Fibroblast of lung (primary cell): ENCODE data around the gene IL19. TPM values are rescaled to one million over a fixed set of nuclear protein-coding genes. Genes with fewer than 3 reads are reported as not detected.

Experiments used
- DNase-seq, 2 donors: peaks; one replicate each; pipeline versions ENCODE4 v3.0.0 to v3.0.0-alpha.2; 2010; ENCODE audit warnings: low read depth in 2 of 2
- H2AFZ ChIP-seq: 2 replicates; pipeline ENCODE4 v1.5.1; 2012; ENCODE audit warnings: low read length, control low read depth, inconsistent platforms
- H3K27ac ChIP-seq: 2 replicates; pipeline ENCODE4 v1.5.1; 2011; ENCODE audit warnings: low read length, control low read depth; ENCODE audit not compliant: insufficient read depth
- H3K27me3 ChIP-seq: 2 replicates; pipeline ENCODE4 v1.5.1; 2011; ENCODE audit warnings: mild to moderate bottlenecking, low read length; ENCODE audit not compliant: control insufficient read depth, insufficient read depth
- H3K36me3 ChIP-seq: 2 replicates; pipeline ENCODE4 v1.5.1; 2011; ENCODE audit warnings: low read length; ENCODE audit not compliant: control insufficient read depth, insufficient read depth
- H3K4me1 ChIP-seq: 2 replicates; pipeline ENCODE4 v1.5.1; 2011; ENCODE audit warnings: low read length; ENCODE audit not compliant: control insufficient read depth, insufficient read depth; ENCODE audit errors: extremely low read depth
- H3K4me2 ChIP-seq: 2 replicates; pipeline ENCODE4 v1.5.1; 2011; ENCODE audit warnings: low read length, control low read depth; ENCODE audit not compliant: insufficient read depth; ENCODE audit errors: extremely low read depth
- H3K4me3 ChIP-seq, 4 experiments: fragments of 200-600 bp in 1 of 4; sonication (generic) in 1 of 4; replicated peaks in 1 of 4; 2 replicates each; pipeline ENCODE4 v1.5.1; 2011 to 2016; ENCODE audit warnings: low read length in 4 of 4, low read depth in 3 of 4, mild to moderate bottlenecking in 3 of 4, control low read depth in 2 of 4, inconsistent platforms in 1 of 4, mixed read lengths in 1 of 4; ENCODE audit not compliant: insufficient read depth in 1 of 4; ENCODE audit errors: control extremely low read depth in 1 of 4
- H3K79me2 ChIP-seq: 2 replicates; pipeline ENCODE4 v1.5.1; 2012; ENCODE audit warnings: mild to moderate bottlenecking, low read length, inconsistent platforms; ENCODE audit not compliant: control insufficient read depth, insufficient read depth
- H3K9ac ChIP-seq: 2 replicates; pipeline ENCODE4 v1.5.1; 2011; ENCODE audit warnings: mild to moderate bottlenecking, low read length, control low read depth; ENCODE audit not compliant: insufficient read depth
- H3K9me3 ChIP-seq: 2 replicates; pipeline ENCODE4 v1.5.1; 2012; ENCODE audit warnings: low read depth, low read length; ENCODE audit not compliant: control insufficient read depth, insufficient read depth
- H4K20me1 ChIP-seq: 2 replicates; pipeline ENCODE4 v1.5.1; 2011; ENCODE audit warnings: low read length; ENCODE audit not compliant: control insufficient read depth, insufficient read depth; ENCODE audit errors: extremely low read depth
- CTCF ChIP-seq, 2 donors: IDR thresholded peaks in 1 of 2; conservative IDR thresholded peaks in 1 of 2; 1 replicate in 1 of 2; 2 replicates in 1 of 2; pipeline ENCODE4 v1.5.1; 2011 to 2012; ENCODE audit warnings: low read length in 2 of 2, control low read depth in 1 of 2, inconsistent platforms in 1 of 2, low read depth in 1 of 2, mild to moderate bottlenecking in 1 of 2
- EZH2 ChIP-seq: IDR thresholded peaks from 2 replicates; pipeline ENCODE4 v1.5.1; 2012; ENCODE audit warnings: low read length, control low read depth, mild to moderate bottlenecking; ENCODE audit errors: missing control alignments
- polyA plus RNA-seq, 2 donors: library from polyadenylated mRNA; depleted of rRNA in 1 of 2; stranded (reverse) in 1 of 2; unstranded in 1 of 2; fragments of >200 nt; gene quantifications; 2 replicates each; pipeline ENCODE4 v1.2.1, GENCODE V29; 2011 to 2012; ENCODE audit warnings: missing spikeins in 1 of 2
- total RNA-seq: library from RNA; depleted of rRNA; stranded (reverse); fragments of >200 nt; gene quantifications from 2 replicates; pipeline ENCODE4 v1.2.1, GENCODE V29; 2014

The IL19 gene
- total and polyA plus RNA-seq, 2 donors (not counting 1 experiment from before 2014, with no cell fraction given): not detected

- Histone ChIP-seq H3K9ac (no peak overlapping the region), H3K4me2 (no peak overlapping the region), H3K4me1 (no peaks in the 10 kb centered on the region), H3K36me3 (no peaks in the 10 kb centered on the region), H3K4me3 (no peak overlapping the region), H3K27ac (no peak overlapping the region), H4K20me1 (no peaks in the 10 kb centered on the region), H3K9me3 (no peaks in the 10 kb centered on the region), H3K27me3 (no peaks in the 10 kb centered on the region), H3K79me2 (no peaks in the 10 kb centered on the region), H2AFZ (no peak overlapping the region)
- TF ChIP-seq CTCF (conservative IDR thresholded peaks at IDR 0.05 in 1 of 2, IDR thresholded peaks at IDR 0.05 in 1 of 2; ENCODE audit: low read depth in 1 of 2, low read length in 2 of 2) (no peak), EZH2 (no peak)
- DNase-seq: no peak
Observed at GRCh38 chr1:206847337-206847834, 76.8 kb downstream of the IL19 start.

GRCh38 chr1:206847946-206848345 is 77.4 kb downstream of the IL19 start:
- Histone ChIP-seq H3K79me2 (no peaks in the 10 kb centered on the region), H3K9ac (no peak overlapping the region), H3K27me3 (no peaks in the 10 kb centered on the region), H3K36me3 (no peaks in the 10 kb centered on the region), H3K4me2 (no peak overlapping the region), H2AFZ (no peak overlapping the region), H3K4me3 (no peak overlapping the region), H3K9me3 (no peaks in the 10 kb centered on the region), H4K20me1 (no peaks in the 10 kb centered on the region), H3K27ac (no peak overlapping the region), H3K4me1 (no peaks in the 10 kb centered on the region)
- DNase-seq: no peak
- TF ChIP-seq EZH2 (no peak), CTCF (conservative IDR thresholded peaks at IDR 0.05 in 1 of 2, IDR thresholded peaks at IDR 0.05 in 1 of 2; ENCODE audit: low read depth in 1 of 2, low read length in 2 of 2) (no peak)

DNA sequence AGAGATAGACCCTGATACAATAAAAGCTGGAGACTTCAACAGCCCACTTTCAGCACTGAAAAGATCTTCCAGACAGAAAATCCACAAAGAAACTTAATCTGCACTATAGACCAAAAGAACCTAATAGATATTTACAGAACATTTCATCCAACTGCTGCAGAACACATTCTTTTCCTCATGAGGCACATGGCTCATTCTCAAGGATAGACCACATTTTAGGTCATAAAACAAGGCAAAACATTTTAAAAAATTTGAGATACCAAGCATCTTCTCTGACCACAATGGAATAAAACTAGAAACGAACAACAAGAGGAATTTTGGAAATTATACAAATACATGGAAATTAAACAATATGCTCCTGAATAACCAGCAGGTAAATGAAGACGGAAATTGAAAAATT is 79.8 kb downstream of the IL19 start:
- no peak for DNase-seq
- no peak overlapping the region for H3K27ac ChIP-seq
- no peak overlapping the region for H2AFZ ChIP-seq
- H3K9ac ChIP-seq: no peak overlapping the region
- no peak for TF ChIP-seq CTCF (conservative IDR thresholded peaks at IDR 0.05 in 1 of 2, IDR thresholded peaks at IDR 0.05 in 1 of 2; ENCODE audit: low read depth in 1 of 2, low read length in 2 of 2)
- TF ChIP-seq EZH2: no peak
- H3K79me2 ChIP-seq: no peaks in the 10 kb centered on the region
- no peaks in the 10 kb centered on the region for H3K4me1 ChIP-seq
- H4K20me1 ChIP-seq: no peaks in the 10 kb centered on the region
- no peak overlapping the region for H3K4me3 ChIP-seq
- H3K9me3 ChIP-seq: no peaks in the 10 kb centered on the region
- H3K27me3 ChIP-seq: no peaks in the 10 kb centered on the region
- H3K36me3 ChIP-seq: no peaks in the 10 kb centered on the region
- no peak overlapping the region for H3K4me2 ChIP-seq
